Transverse colon (tissue), 4 donors: ENCODE results near the gene COMMD4. TPM values are rescaled to one million over a fixed set of nuclear protein-coding genes. Genes with fewer than 3 reads are reported as not detected.

Source experiments
- DNase-seq: peaks from one replicate; pipeline ENCODE4 v3.0.0-alpha.2; 2019
- H3K27ac ChIP-seq, 4 donors: fragments of 200-600 bp; sonication (generic); 2 replicates each; pipeline ENCODE4 v1.5.1; 2016 to 2018; ENCODE audit warnings: inconsistent platforms in 4 of 4
- H3K27me3 ChIP-seq: fragments of 200-600 bp; sonication (generic); 2 replicates; pipeline ENCODE4 v1.5.1; 2017; ENCODE audit warnings: inconsistent platforms
- H3K36me3 ChIP-seq, 4 donors: fragments of 200-600 bp; sonication (generic); 2 replicates each; pipeline ENCODE4 v1.5.1; 2017 to 2019; ENCODE audit warnings: inconsistent platforms in 4 of 4
- H3K4me1 ChIP-seq, 4 donors: fragments of 200-600 bp; sonication (generic); 2 replicates each; pipeline ENCODE4 v1.5.1; 2017 to 2020; ENCODE audit warnings: inconsistent platforms in 4 of 4
- H3K4me3 ChIP-seq, 4 donors: fragments of 200-600 bp; sonication (generic); 1 replicate in 1 of 4; 2 replicates in 3 of 4; pipeline versions ENCODE4 v1.5.1 to v1.6.1; 2017 to 2019; ENCODE audit warnings: inconsistent platforms in 4 of 4
- H3K9me3 ChIP-seq, 2 donors: fragments of 200-600 bp; sonication (generic); 2 replicates each; pipeline ENCODE4 v1.5.1; 2017 to 2019; ENCODE audit warnings: inconsistent platforms in 2 of 2
- EP300 ChIP-seq: sonication (generic); formaldehyde crosslinking; IDR thresholded peaks from one replicate; pipeline ENCODE4 v1.6.1; 2017; ENCODE audit warnings: antibody characterized with exemption, low read depth
- POLR2A ChIP-seq: fragments of 450-650 bp; IDR thresholded peaks from one replicate; pipeline ENCODE4 v1.6.1; 2016; ENCODE audit warnings: antibody characterized with exemption, mild to moderate bottlenecking, moderate library complexity
- POLR2AphosphoS5 ChIP-seq, 3 donors: sonication (generic); formaldehyde crosslinking; IDR thresholded peaks; one replicate each; pipeline ENCODE4 v1.6.1; 2016; ENCODE audit warnings: antibody characterized with exemption in 3 of 3
- WGBS, 2 donors: methylation state at CpG; one replicate each; pipeline ENCODE4 v1.1.5; 2018; ENCODE audit warnings: low coverage in 1 of 2; 5-methylcytosine and 5-hydroxymethylcytosine counted together
- in situ Hi-C, 4 donors: fragments of 200-750 bp; cut with MboI; loops; one replicate each; pipeline versions ENCODE4 v1.15.0 to v1.15.1; 2017; ENCODE audit warnings: low sequenced_read_pairs in 3 of 4, low pct_ligation_motif_present in 1 of 4, low pct_unique_long_range_greater_than_20kb in 1 of 4
- intact Hi-C: fragments of 100-400 bp; cut with DNase I; formaldehyde crosslinking; loops from one replicate; pipeline ENCODE4 v1.15.1; 2023; ENCODE audit warnings: low total_unique reads
- total RNA-seq, 4 donors: library from RNA; depleted of rRNA; stranded (reverse); fragments of >200 nt; gene quantifications; one replicate each; pipeline ENCODE4 v1.1.0, GENCODE V29; 2016
- TF ChIP-seq, protein P1 (sequence below), 5 experiments: fragments of 200-600 bp in 3 of 5; fragments of 450-650 bp in 2 of 5; sonication (generic) in 3 of 5; IDR thresholded peaks; 1 replicate in 2 of 5; 2 replicates in 3 of 5; pipeline ENCODE4 v1.5.1; 2016 to 2017; ENCODE audit warnings: antibody characterized with exemption in 5 of 5, inconsistent platforms in 3 of 5, mild to moderate bottlenecking in 2 of 5, moderate library complexity in 1 of 5

COMMD4 gene
- total RNA-seq, 4 donors from 2014 or later: 33.2 to 97.3 (median 70.3) TPM

DNA sequence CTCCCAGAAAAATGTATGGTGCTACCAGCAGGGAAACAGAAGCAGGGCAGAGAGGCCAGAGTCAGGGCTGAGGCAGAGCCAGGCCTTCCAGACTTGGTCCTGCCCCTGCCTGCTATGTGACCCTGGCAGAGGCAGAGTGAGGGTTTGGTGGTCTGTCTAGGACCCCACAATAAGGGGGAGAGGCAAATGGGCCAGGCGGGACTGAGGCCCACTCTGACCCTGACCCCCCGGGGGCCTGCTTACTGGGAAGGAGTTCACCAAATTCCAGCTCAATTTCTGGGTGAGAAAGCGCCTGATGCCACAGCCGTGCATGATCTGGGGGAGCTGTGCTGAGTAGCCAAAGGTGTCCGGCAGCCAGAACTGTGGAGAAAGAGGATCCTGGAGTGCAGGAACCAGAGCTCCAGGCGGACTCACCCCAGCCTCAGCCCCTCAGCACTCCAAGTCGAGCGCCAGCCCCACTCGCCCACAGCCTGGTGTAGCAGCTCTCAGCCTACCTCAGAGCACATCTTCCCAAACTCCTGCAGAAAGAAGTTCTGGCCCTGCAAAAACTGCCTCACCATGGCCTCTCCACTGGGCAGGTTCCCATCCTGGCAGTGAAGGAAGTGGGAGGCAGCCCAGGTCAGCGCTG is 25.6 kb downstream of the COMMD4 start:
- no peaks in the 10 kb centered on the region for H3K4me1 ChIP-seq
- TF ChIP-seq, protein P1, sequence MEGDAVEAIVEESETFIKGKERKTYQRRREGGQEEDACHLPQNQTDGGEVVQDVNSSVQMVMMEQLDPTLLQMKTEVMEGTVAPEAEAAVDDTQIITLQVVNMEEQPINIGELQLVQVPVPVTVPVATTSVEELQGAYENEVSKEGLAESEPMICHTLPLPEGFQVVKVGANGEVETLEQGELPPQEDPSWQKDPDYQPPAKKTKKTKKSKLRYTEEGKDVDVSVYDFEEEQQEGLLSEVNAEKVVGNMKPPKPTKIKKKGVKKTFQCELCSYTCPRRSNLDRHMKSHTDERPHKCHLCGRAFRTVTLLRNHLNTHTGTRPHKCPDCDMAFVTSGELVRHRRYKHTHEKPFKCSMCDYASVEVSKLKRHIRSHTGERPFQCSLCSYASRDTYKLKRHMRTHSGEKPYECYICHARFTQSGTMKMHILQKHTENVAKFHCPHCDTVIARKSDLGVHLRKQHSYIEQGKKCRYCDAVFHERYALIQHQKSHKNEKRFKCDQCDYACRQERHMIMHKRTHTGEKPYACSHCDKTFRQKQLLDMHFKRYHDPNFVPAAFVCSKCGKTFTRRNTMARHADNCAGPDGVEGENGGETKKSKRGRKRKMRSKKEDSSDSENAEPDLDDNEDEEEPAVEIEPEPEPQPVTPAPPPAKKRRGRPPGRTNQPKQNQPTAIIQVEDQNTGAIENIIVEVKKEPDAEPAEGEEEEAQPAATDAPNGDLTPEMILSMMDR (IDR thresholded peaks at IDR 0.05): no peak
- no peak for TF ChIP-seq POLR2A
- TF ChIP-seq POLR2AphosphoS5 (IDR thresholded peaks at IDR 0.05): no peak
- TF ChIP-seq EP300: no peak
- H3K36me3 ChIP-seq: peaks cover 0 to 13% (median 5%) of the 10 kb centered on the region in 4 donors
- H3K27ac ChIP-seq: no peak overlapping the region
- DNase-seq: no peak
- in situ Hi-C loops: loop anchor here in 3 of 4 donors (10.0 to 25.0 kb wide), 2 partner anchors 93 to 276 kb away; partner anchors contain the start of genes IMP3 (in 3 of the 3), SNUPN (in 3 of the 3), SNX33 (in 3 of the 3) and SIN3A (in 1 of the 3)
- WGBS, 2 donors: 92% methylated on average over 9 of the region's 10 CpGs; no CpG with 5 or more reads in 1 of the 2 donors
- intact Hi-C loops: no loop called here
- H3K27me3 ChIP-seq: no peaks in the 10 kb centered on the region
- no peak overlapping the region for H3K4me3 ChIP-seq
- no peaks in the 10 kb centered on the region for H3K9me3 ChIP-seq

DNA sequence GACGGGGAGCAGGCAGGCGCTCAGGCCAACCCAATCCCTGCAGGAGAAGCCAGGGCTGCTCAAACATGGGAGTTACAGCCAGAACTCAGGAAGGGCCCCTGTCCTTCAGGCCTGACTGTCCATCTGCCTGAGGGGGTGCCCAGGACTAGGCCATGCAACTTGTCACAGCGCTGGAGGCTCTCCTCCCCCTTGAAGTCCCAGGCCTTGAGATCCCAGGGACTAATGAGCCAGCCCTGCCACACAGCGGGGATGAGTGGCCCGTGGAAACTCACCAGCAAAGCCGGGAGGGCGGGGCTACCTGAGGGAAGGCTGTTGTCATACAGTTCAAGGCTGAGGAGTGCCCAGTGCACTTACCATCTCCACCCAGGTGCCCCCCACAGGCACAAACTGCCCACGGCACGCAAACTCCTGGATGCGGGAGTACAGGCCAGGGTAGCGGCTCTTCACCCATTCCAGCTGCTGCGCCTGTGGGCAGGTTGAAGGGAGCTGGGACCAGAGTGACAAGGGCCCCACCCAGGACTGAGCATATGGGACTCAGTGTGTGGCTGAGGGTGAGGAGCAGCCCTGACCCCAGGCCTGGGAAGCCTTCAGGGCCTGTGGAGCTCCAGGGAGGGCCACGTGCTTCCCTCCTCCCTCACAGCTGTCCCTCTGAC is 26.3 kb downstream of the COMMD4 start:
- in situ Hi-C loops: loop anchor here in 3 of 4 donors (10.0 to 25.0 kb wide), 2 partner anchors 93 to 275 kb away; partner anchors contain the start of genes IMP3 (in 3 of the 3), SNUPN (in 3 of the 3), SNX33 (in 3 of the 3) and SIN3A (in 1 of the 3)
- TF ChIP-seq POLR2A (no peak), POLR2AphosphoS5 (IDR thresholded peaks at IDR 0.05) (no peak), EP300 (no peak)
- TF ChIP-seq, protein P1 (IDR thresholded peaks at IDR 0.05): no peak
- 93% methylated on average over 12 of the region's 13 CpGs; no CpG with 5 or more reads in 1 of the 2 donors for WGBS, 2 donors
- no peak for DNase-seq
- H3K4me3 ChIP-seq: no peak overlapping the region
- H3K27me3 ChIP-seq: no peaks in the 10 kb centered on the region
- peaks cover 0 to 13% (median 5%) of the 10 kb centered on the region in 4 donors for H3K36me3 ChIP-seq
- H3K9me3 ChIP-seq: no peaks in the 10 kb centered on the region
- H3K27ac ChIP-seq: no peak overlapping the region
- H3K4me1 ChIP-seq: peaks cover 0 to under 1% (median under 1%) of the 10 kb centered on the region in 4 donors
- intact Hi-C loops: no loop called here

DNA sequence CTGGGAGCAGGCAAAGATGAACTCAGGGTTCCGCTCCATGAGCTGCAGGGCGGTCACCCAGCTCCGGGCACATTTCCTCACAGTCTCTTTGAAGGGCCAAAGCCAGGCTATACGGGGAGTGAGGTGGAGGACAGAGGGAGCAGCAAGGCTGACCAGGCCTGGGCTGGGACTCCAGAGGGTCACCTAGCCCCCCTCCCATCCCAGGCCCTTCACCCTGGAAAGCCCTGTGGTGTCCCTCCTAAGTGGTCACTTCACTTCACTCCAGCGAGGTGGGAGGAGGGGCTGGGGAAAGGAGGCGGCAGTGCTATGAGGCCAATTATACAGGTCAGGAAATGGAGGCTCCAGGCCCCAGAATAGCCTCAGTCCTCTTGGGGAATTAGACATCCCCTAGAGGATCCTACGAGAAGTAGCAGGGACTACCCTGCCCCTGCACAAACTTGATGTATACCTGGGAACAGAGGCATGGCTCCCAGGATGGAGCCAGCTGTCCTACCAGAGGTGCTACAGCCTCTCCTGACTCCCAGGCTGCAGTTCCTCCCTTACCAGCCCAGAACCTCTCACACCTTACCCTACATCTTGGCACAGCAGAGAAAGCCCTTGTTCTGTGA is 26.9 kb downstream of the COMMD4 start:
- no peak for TF ChIP-seq POLR2A
- no peak for TF ChIP-seq EP300
- TF ChIP-seq POLR2AphosphoS5 (IDR thresholded peaks at IDR 0.05): no peak
- TF ChIP-seq, protein P1 (IDR thresholded peaks at IDR 0.05): no peak
- Histone ChIP-seq H3K27me3 (no peaks in the 10 kb centered on the region), H3K27ac (no peak overlapping the region), H3K36me3 (peaks cover 0 to 13% (median 5%) of the 10 kb centered on the region in 4 donors), H3K4me1 (peaks cover 0 to 7% (median 6%) of the 10 kb centered on the region in 4 donors), H3K9me3 (no peaks in the 10 kb centered on the region), H3K4me3 (no peak overlapping the region)
- in situ Hi-C loops: loop anchor here in 3 of 4 donors (10.0 to 25.0 kb wide), 2 partner anchors 92 to 275 kb away; partner anchors contain the start of genes IMP3 (in 3 of the 3), SNUPN (in 3 of the 3), SNX33 (in 3 of the 3) and SIN3A (in 1 of the 3)
- intact Hi-C loops: no loop called here
- WGBS, 2 donors: 95% methylated on average over 7 of the region's 7 CpGs; no CpG with 5 or more reads in 1 of the 2 donors
- no peak for DNase-seq

DNA sequence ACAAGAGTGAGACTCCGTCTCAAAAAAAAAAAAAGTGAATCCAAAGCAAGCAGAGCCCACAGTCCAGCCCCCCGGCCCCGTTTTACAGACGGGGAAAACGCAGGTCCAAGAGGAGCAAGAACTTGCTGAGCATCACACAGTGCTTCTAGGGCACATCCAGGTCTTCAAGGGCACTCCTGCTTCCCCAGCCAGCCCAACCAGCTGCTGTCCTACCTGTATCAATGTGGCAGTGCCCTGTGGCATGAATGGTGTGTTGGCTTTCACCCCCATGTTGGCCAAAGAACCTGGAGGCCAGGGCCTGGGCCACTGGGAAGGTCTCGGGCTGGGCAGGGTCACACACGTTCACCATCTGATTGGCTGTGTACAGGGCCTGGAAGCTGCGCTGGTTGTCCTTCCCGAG is 27.9 kb downstream of the COMMD4 start:
- 90 to 100% methylated on average over 1 to 9 of the region's 9 CpGs for WGBS, 2 donors
- Histone ChIP-seq H3K4me1 (peaks cover 0 to 7% (median 6%) of the 10 kb centered on the region in 4 donors), H3K27me3 (no peaks in the 10 kb centered on the region), H3K27ac (no peak overlapping the region), H3K36me3 (peaks cover 0 to 13% (median 5%) of the 10 kb centered on the region in 4 donors), H3K9me3 (no peaks in the 10 kb centered on the region), H3K4me3 (no peak overlapping the region)
- no peak for TF ChIP-seq EP300
- TF ChIP-seq POLR2A: no peak
- TF ChIP-seq POLR2AphosphoS5 (IDR thresholded peaks at IDR 0.05): no peak
- TF ChIP-seq, protein P1 (IDR thresholded peaks at IDR 0.05): no peak
- intact Hi-C loops (no loop called here), in situ Hi-C loops (loop anchor here in 3 of 4 donors (10.0 to 25.0 kb wide), 2 partner anchors 91 to 274 kb away; partner anchors contain the start of genes IMP3 (in 3 of the 3), SNUPN (in 3 of the 3), SNX33 (in 3 of the 3) and SIN3A (in 1 of the 3))
- DNase-seq: no peak
